ENCODE data around the gene PRSS38.

Gene PRSS38

DNA sequence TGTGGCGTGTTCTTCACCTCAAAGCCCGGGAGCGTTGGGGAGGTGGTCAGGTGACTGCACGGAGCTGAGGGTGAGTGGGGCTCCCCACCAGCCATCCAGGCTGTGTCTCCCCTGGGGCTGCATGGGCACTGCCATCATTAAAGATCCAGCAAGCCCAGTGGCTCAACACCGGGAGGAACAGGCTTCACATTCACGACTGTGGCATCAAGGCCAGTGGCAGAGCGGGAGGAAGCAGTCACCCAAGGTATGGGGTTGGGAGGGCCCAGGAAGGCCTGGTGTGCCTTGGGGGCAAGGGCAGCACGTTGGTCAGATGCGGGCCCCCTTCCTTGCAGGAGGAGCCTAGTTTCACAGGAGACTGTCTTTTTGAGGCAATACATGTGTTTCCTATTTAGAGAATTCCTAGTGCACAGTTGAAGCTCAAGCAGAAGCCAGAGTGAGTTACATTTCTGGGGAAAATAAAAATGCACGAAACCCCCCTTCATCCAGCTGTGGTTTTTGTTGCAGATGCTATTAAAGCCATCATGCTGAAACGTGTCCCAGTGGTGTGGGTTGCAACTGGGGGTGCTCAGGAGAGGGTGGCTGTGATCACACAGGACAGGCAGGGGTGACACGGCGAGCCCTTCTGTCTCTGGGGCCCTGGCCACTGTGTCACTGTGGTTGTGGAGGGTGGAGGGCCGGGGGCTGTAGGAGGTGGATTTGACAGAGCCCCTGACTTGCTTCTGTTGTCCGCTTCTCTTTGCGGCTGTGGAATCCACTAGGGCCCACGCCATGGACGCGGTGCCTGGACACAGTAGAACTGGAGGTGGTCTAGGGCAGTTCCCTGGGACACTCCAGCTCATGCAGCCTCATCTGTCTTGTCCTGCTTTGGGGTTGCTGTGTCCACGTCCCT, 46.2 kb upstream of the PRSS38 start:
- TF ChIP-seq, protein P1, sequence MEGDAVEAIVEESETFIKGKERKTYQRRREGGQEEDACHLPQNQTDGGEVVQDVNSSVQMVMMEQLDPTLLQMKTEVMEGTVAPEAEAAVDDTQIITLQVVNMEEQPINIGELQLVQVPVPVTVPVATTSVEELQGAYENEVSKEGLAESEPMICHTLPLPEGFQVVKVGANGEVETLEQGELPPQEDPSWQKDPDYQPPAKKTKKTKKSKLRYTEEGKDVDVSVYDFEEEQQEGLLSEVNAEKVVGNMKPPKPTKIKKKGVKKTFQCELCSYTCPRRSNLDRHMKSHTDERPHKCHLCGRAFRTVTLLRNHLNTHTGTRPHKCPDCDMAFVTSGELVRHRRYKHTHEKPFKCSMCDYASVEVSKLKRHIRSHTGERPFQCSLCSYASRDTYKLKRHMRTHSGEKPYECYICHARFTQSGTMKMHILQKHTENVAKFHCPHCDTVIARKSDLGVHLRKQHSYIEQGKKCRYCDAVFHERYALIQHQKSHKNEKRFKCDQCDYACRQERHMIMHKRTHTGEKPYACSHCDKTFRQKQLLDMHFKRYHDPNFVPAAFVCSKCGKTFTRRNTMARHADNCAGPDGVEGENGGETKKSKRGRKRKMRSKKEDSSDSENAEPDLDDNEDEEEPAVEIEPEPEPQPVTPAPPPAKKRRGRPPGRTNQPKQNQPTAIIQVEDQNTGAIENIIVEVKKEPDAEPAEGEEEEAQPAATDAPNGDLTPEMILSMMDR (IDR thresholded peaks at IDR 0.05), result no peak

DNA sequence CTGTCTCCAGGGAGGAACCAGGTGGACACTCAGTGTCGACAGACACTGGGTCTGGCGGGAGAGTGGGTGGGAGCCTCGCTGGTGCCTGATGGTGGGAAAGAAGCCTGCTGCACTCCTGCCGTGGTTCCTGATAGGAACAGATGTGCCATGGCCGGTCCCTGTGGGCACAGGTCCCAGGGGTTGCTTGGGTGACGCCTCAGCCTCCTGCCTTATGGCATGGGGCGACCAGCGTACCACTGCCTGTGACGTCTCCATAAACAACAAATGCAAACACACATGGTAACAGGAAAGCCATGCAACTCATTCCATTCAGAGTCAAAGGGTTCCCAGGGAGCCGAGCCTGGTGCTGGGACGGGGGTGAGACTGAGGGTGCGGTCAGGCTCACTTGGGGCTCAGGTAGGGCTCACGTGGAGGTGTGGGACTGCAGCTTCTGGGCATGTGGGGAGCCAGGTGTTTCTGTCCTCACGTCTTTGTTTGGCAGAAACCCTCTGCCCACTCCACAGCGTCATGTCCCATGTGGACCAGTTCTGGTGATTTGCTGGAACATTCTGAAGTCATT, 45.5 kb upstream of the PRSS38 start:
- TF ChIP-seq, protein P1 (IDR thresholded peaks at IDR 0.05), result no peak

DNA sequence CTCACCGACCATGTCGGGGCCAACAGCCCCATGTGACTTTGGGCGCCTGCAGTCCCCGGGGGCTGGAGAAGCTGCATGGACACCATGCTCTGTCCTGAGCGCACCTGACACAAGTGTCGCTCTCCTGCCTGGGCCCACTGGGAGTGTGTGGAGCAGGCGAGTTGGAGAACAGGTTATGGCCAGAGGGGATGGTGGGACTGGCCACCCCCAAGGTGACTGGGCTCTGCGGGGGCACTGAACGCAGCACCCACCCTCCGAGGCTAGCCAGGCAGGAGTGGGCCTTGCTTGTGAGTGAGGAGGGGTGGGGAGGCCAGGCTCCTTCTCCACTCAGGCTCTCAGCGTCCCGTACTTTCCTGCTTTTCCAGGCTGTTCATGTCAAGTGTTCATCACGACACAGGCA, 44.7 kb upstream of the PRSS38 start:
- TF ChIP-seq, protein P1 (IDR thresholded peaks at IDR 0.05), result no peak

DNA sequence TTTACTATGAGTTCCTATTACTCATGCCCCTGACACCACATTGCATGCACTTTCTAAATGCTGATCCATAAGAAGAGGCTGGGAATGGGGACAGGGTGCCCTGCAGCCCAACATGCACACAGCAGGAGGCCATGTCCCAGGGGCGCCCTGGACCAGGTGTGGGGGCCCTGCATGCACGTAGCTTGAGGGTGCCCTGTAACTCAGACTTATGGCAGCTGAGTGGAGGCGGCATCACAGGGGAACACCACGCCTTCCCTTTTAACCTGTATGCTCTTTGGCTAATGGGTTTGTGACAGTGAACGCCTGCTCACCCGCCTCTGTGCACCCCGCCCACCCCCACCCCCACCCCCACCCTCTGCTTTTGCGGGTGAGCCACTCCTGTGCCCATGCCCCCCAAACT, 44.1 kb upstream of the PRSS38 start:
- TF ChIP-seq, protein P1 (IDR thresholded peaks at IDR 0.05), result no peak

DNA sequence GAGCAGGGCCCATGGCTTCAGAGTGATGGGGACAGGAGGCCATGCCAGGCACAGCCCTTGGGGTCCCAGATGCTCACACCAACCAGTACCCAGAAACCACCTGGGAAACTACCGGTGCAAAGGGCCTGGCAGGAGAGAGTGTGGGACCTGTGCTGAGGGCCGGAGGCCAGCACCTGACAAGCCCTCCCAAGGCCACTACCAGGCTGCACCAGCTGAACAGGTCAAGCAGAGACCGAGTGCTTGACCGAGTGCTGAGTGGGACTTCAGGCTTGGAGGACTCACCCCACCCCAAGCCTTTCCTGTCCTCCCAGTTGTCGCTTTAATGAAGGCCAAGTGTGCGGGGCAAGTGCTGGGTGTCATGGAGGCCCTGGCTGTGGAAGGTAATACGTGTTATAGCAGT, 43.7 kb upstream of the PRSS38 start:
- TF ChIP-seq, protein P1 (IDR thresholded peaks at IDR 0.05), result no peak

DNA sequence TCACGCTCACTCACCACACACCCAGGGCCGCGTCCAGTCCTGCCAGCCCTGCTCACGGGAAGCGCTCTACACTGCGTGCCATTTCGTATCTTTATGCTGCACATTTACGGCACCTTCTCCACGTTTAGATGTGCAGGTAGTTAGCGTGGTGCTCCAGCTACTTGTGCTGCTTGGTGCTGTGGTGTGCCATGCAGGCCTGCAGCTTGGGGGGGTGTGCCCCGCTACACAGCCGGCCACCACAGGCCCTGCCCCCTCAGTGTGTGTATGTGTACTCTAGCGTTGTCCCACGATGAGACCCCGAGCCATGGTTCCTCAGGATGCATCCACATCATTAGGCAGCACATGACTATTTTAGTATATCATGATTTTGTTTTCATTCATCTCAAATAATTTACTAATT, 41.9 kb upstream of the PRSS38 start:
- TF ChIP-seq, protein P1 (IDR thresholded peaks at IDR 0.05), result no peak

DNA sequence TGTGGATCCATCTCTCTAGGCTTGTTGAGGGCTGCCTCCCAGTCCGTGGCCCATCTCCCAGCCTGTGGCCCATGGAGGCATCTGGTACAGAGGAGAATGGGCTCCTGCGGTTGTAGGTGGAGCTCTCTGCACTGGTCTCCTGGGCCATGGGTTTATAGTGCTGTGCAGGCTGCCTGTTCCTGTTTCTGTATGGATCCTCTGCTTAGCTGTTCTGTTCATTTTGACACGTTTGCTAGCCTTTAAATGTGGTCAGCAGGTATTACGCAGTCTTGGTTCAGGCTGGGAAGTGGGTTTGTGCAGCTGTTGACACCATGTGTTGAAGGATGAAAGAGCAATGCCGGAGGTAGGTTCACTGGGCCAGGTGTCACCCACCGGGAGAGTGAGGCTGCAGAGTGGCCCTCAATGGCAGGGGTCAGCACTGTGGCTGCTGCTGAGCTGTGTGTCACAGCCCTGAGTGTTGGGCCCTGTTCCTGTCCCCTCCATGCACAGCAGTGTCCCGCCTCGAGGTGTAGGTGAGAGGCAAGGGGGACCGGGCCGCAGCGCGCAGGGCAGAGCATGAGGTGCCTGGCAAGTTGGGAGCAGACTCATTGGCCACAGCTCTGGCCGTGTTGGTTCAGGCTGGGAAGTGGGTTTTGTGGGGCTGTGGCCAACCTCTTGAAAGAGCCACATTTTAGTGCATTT, 41.3 kb upstream of the PRSS38 start:
- TF ChIP-seq, protein P1 (IDR thresholded peaks at IDR 0.05), result no peak
